Fibroblast of lung (primary cell): ENCODE measurements around the gene NID1. TPM values are rescaled to one million over a fixed set of nuclear protein-coding genes. Genes with fewer than 3 reads are reported as not detected.

Experiments used
- DNase-seq, 2 donors: peaks; one replicate each; pipeline versions ENCODE4 v3.0.0 to v3.0.0-alpha.2; 2010; ENCODE audit warnings: low read depth in 2 of 2
- H2AFZ ChIP-seq: 2 replicates; pipeline ENCODE4 v1.5.1; 2012; ENCODE audit warnings: low read length, control low read depth, inconsistent platforms
- H3K27ac ChIP-seq: 2 replicates; pipeline ENCODE4 v1.5.1; 2011; ENCODE audit warnings: low read length, control low read depth; ENCODE audit not compliant: insufficient read depth
- H3K27me3 ChIP-seq: 2 replicates; pipeline ENCODE4 v1.5.1; 2011; ENCODE audit warnings: mild to moderate bottlenecking, low read length; ENCODE audit not compliant: control insufficient read depth, insufficient read depth
- H3K36me3 ChIP-seq: 2 replicates; pipeline ENCODE4 v1.5.1; 2011; ENCODE audit warnings: low read length; ENCODE audit not compliant: control insufficient read depth, insufficient read depth
- H3K4me1 ChIP-seq: 2 replicates; pipeline ENCODE4 v1.5.1; 2011; ENCODE audit warnings: low read length; ENCODE audit not compliant: control insufficient read depth, insufficient read depth; ENCODE audit errors: extremely low read depth
- H3K4me2 ChIP-seq: 2 replicates; pipeline ENCODE4 v1.5.1; 2011; ENCODE audit warnings: low read length, control low read depth; ENCODE audit not compliant: insufficient read depth; ENCODE audit errors: extremely low read depth
- H3K4me3 ChIP-seq, 4 experiments: fragments of 200-600 bp in 1 of 4; sonication (generic) in 1 of 4; replicated peaks in 1 of 4; 2 replicates each; pipeline ENCODE4 v1.5.1; 2011 to 2016; ENCODE audit warnings: low read length in 4 of 4, low read depth in 3 of 4, mild to moderate bottlenecking in 3 of 4, control low read depth in 2 of 4, inconsistent platforms in 1 of 4, mixed read lengths in 1 of 4; ENCODE audit not compliant: insufficient read depth in 1 of 4; ENCODE audit errors: control extremely low read depth in 1 of 4
- H3K79me2 ChIP-seq: 2 replicates; pipeline ENCODE4 v1.5.1; 2012; ENCODE audit warnings: mild to moderate bottlenecking, low read length, inconsistent platforms; ENCODE audit not compliant: control insufficient read depth, insufficient read depth
- H3K9ac ChIP-seq: 2 replicates; pipeline ENCODE4 v1.5.1; 2011; ENCODE audit warnings: mild to moderate bottlenecking, low read length, control low read depth; ENCODE audit not compliant: insufficient read depth
- H3K9me3 ChIP-seq: 2 replicates; pipeline ENCODE4 v1.5.1; 2012; ENCODE audit warnings: low read depth, low read length; ENCODE audit not compliant: control insufficient read depth, insufficient read depth
- H4K20me1 ChIP-seq: 2 replicates; pipeline ENCODE4 v1.5.1; 2011; ENCODE audit warnings: low read length; ENCODE audit not compliant: control insufficient read depth, insufficient read depth; ENCODE audit errors: extremely low read depth
- CTCF ChIP-seq, 2 donors: IDR thresholded peaks in 1 of 2; conservative IDR thresholded peaks in 1 of 2; 1 replicate in 1 of 2; 2 replicates in 1 of 2; pipeline ENCODE4 v1.5.1; 2011 to 2012; ENCODE audit warnings: low read length in 2 of 2, control low read depth in 1 of 2, inconsistent platforms in 1 of 2, low read depth in 1 of 2, mild to moderate bottlenecking in 1 of 2
- EZH2 ChIP-seq: IDR thresholded peaks from 2 replicates; pipeline ENCODE4 v1.5.1; 2012; ENCODE audit warnings: low read length, control low read depth, mild to moderate bottlenecking; ENCODE audit errors: missing control alignments
- polyA plus RNA-seq, 2 donors: library from polyadenylated mRNA; depleted of rRNA in 1 of 2; stranded (reverse) in 1 of 2; unstranded in 1 of 2; fragments of >200 nt; gene quantifications; 2 replicates each; pipeline ENCODE4 v1.2.1, GENCODE V29; 2011 to 2012; ENCODE audit warnings: missing spikeins in 1 of 2
- total RNA-seq: library from RNA; depleted of rRNA; stranded (reverse); fragments of >200 nt; gene quantifications from 2 replicates; pipeline ENCODE4 v1.2.1, GENCODE V29; 2014

Gene NID1
- total and polyA plus RNA-seq, 2 donors (not counting 1 experiment from before 2014, with no cell fraction given): 29.1 to 152 TPM

GRCh38 chr1:235946571-235946981 is 118.3 kb downstream of the NID1 start:
- Histone ChIP-seq H3K9me3 (no peaks in the 10 kb centered on the region), H4K20me1 (no peaks in the 10 kb centered on the region), H3K36me3 (no peaks in the 10 kb centered on the region), H3K27ac (no peak overlapping the region), H3K4me3 (no peak overlapping the region), H2AFZ (no peak overlapping the region), H3K4me2 (no peak overlapping the region), H3K9ac (no peak overlapping the region), H3K79me2 (no peaks in the 10 kb centered on the region), H3K27me3 (no peaks in the 10 kb centered on the region), H3K4me1 (peaks cover 13% of the 10 kb centered on the region)
- peak; percentile 73 to 86 for DNase-seq
- peak; percentile 33 to 39 for TF ChIP-seq CTCF (conservative IDR thresholded peaks at IDR 0.05 in 1 of 2, IDR thresholded peaks at IDR 0.05 in 1 of 2; ENCODE audit: low read depth in 1 of 2, low read length in 2 of 2)
- TF ChIP-seq EZH2: no peak

GRCh38 chr1:235945775-235946570 is 118.9 kb downstream of the NID1 start:
- Histone ChIP-seq H3K27me3 (no peaks in the 10 kb centered on the region), H3K9ac (no peak overlapping the region), H4K20me1 (no peaks in the 10 kb centered on the region), H3K4me2 (no peak overlapping the region), H3K9me3 (no peaks in the 10 kb centered on the region), H3K79me2 (no peaks in the 10 kb centered on the region), H2AFZ (no peak overlapping the region), H3K36me3 (no peaks in the 10 kb centered on the region), H3K4me1 (peaks cover 13% of the 10 kb centered on the region), H3K4me3 (no peak overlapping the region), H3K27ac (no peak overlapping the region)
- no peak for TF ChIP-seq CTCF (conservative IDR thresholded peaks at IDR 0.05 in 1 of 2, IDR thresholded peaks at IDR 0.05 in 1 of 2; ENCODE audit: low read depth in 1 of 2, low read length in 2 of 2)
- TF ChIP-seq EZH2: no peak
- DNase-seq: no peak

- peak overlapping the region; percentile 24 for H3K27ac ChIP-seq
- no peak overlapping the region for H3K4me2 ChIP-seq
- no peaks in the 10 kb centered on the region for H3K36me3 ChIP-seq
- H3K27me3 ChIP-seq: no peaks in the 10 kb centered on the region
- DNase-seq: peak; percentile 97 to 98
- H3K4me3 ChIP-seq: no peak overlapping the region
- H4K20me1 ChIP-seq: no peaks in the 10 kb centered on the region
- no peaks in the 10 kb centered on the region for H3K79me2 ChIP-seq
- H2AFZ ChIP-seq: peak overlapping the region; percentile 29
- no peak overlapping the region for H3K9ac ChIP-seq
- peaks cover 18% of the 10 kb centered on the region for H3K4me1 ChIP-seq
- H3K9me3 ChIP-seq: no peaks in the 10 kb centered on the region
- TF ChIP-seq CTCF (conservative IDR thresholded peaks at IDR 0.05 in 1 of 2, IDR thresholded peaks at IDR 0.05 in 1 of 2; ENCODE audit: low read depth in 1 of 2, low read length in 2 of 2): no peak
- TF ChIP-seq EZH2: no peak
Observed at GRCh38 chr1:235943581-235944114, 121.2 kb downstream of the NID1 start.
